Measurements from ENCODE around the gene CBS. TPM values are rescaled to one million over a fixed set of nuclear protein-coding genes. Genes with fewer than 3 reads are reported as not detected.
"Not testable (repeated sequence)": the region's sequence is repeated elsewhere in the genome, so short reads cannot be mapped to it uniquely, and the experiment has no call there.

The CBS gene
- total RNA-seq, 1 donor from 2014 or later = 25.7 TPM

DNA sequence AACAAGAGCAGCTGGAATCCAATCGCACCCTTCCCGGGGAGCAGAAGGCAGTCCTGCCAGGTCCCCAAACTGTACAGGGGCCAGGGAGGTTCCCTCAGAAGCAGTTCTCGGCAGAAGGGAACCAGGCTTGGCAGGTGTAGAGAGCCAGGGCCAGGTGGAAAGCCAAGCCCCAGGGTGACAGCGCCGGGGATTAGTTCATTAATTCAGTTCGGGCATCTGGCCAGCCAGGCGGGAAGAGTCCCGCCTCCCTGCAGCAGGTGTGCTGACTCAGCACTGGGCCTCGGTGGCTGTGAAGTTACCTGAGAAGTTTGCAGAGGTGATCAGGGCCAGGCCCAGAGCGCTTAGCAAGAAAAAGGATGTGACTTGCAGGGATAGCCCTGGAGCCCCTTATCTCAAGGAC lies 6.0 kb downstream of the CBS start:
- not testable (repeated sequence) for DNase-seq (ENCODE audit: extremely low read depth, low read depth, low spot score)

- DNase-seq (ENCODE audit: extremely low read depth, low read depth, low spot score) = not testable (repeated sequence)
These were observed 7.6 kb downstream of the CBS start for GRCh38 chr21:43068065-43068464.

DNA sequence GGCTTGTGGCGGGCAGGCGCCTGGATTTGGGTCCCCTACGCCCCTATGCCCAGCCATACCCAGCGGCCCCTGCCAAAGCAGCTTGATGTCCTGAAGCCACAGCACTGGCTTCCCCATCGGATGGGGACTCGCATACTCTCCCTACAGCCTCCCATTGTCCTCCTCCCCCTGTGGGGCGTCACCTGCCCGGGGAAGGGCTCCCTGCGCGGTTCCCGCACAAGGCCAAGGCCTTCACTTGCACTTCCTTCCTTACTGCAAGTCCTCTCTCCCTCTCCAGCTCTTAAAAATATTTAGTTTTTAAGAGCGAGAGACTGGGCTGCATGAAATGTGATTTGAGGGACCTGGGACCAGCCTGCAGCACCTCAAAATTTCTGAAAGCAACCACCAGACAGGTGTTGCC lies 8.9 kb downstream of the CBS start:
- DNase-seq (ENCODE audit: extremely low read depth, low read depth, low spot score) = not testable (repeated sequence)

DNA sequence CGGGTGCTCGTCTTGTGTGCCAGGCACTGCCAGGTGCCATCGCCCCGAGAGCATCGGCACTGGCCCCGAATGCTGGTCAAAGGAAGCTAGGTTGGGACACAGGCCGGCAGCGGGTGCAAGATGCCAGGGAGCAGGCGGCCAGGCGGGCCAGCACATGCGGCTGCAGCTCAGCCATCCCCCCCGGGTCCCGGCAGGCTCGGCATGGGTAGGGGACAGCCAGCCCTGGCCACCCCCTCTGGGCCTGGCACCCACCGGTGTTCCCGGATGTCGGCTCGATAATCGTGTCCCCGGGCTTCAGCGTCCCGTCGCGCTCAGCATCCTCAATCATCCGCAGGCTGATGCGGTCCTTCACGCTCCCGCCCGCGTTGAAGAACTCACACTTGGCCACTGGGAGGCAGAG lies 9.6 kb downstream of the CBS start:
- DNase-seq (ENCODE audit: extremely low read depth, low read depth, low spot score) = not testable (repeated sequence)

GRCh38 chr21:43064265-43064917 lies 11.2 kb downstream of the CBS start:
- not testable (repeated sequence) for DNase-seq (ENCODE audit: extremely low read depth, low read depth, low spot score)

DNA sequence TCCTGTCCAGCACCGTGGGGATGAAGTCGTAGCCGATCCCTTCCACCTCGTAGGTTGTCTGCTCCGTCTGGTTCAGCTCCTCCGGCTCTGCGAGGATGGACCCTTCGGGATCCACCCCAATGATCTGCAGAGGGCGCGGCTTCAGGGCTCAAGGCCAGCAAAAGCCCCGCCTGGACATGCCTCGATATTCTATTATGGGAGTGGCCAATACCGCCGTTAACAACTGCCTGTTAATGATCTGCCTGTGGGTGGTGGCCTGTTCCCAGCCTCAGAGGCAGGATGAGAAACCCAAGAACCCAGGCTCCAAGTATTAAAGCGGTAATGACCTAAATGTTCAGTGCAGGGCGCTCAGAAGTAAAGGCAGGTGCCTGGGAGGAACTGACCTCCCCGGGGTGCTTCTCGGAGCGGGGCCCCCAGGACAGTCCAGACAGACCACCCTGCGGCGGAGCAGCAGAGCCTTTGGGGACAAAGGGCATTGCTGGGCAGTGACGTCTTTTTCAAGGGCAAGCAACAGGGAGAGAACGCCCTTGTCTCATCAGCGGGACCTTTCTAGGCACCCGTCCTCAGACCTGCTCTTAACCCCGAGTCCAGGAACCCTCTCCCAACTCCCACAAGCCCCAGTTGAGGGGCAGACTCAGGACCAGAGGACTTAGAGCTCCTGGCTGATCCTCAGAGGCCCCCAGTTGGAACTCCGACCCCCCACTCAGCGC lies 12.5 kb downstream of the CBS start:
- not testable (repeated sequence) for DNase-seq (ENCODE audit: extremely low read depth, low read depth, low spot score)

DNA sequence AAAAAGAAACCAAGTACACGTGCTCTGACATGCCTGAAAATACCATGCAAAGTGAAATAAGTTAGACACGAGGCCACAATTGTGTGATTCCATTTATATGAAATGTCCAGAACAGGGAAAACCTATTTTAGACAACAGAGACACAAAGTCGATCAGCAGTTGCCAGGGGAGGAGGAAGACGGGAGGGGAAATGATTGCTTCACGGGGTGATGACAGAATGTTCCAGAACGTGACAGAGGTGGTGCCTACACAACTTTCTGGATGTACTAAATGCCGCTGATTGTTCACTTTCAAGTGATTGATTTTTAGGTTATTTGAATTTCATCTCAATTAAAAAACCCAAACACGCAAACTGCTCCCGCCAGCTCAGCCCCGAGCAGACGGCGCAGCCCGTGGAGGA lies 22.5 kb downstream of the CBS start:
- DNase-seq (ENCODE audit: extremely low read depth, low read depth, low spot score) = not testable (repeated sequence)

- DNase-seq (ENCODE audit: extremely low read depth, low read depth, low spot score) = not testable (repeated sequence)
These were observed 29.5 kb downstream of the CBS start for GRCh38 chr21:43045876-43046821.

GRCh38 chr21:43045165-43045875 lies 30.3 kb downstream of the CBS start:
- DNase-seq (ENCODE audit: extremely low read depth, low read depth, low spot score) = not testable (repeated sequence)

GRCh38 chr21:43044547-43044946 lies 31.1 kb downstream of the CBS start:
- DNase-seq (ENCODE audit: extremely low read depth, low read depth, low spot score) = not testable (repeated sequence)

DNA sequence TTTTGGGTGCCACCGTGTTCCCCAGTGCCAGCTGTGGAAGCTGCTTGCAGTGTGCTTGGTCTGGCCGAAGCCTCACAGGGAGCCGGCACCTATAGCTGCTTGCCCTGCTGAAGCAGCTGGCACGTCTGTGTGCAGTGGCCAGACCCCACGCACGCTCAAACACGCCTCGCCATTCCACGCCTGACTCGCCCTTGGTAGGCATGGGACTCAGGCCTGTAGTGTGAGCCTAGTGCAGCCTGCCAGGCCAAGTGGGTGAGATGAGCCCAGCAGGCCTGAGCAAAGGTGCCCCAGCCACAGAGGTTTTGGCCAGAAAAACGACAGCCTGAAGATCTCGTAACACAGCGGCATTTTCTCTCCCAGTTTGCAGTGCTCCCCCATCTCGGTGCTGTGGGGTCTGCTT lies 32.3 kb downstream of the CBS start:
- DNase-seq (ENCODE audit: extremely low read depth, low read depth, low spot score) = not testable (repeated sequence)

DNA sequence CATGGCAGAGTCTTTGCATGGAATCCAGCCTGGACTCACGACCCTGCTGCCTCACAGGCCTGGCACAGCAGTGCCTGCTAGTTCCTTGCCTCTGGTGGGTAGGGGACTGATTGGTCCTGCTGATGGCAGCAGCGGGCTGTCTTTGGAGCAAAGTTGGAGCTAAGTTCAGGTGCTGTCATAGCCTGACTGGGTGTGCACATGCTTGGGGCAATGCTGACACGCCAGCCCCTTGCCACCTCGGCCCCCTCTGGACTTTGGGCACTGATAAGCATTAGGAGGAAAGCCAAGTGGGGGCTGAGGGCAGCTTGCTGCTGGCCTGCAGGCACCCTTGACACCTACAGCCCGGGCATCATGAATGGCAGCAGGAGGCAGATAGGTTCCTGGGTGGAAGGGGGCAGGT lies 33.5 kb downstream of the CBS start:
- not testable (repeated sequence) for DNase-seq (ENCODE audit: extremely low read depth, low read depth, low spot score)

- not testable (repeated sequence) for DNase-seq (ENCODE audit: extremely low read depth, low read depth, low spot score)
These were observed 37.0 kb downstream of the CBS start for GRCh38 chr21:43038659-43039044.

GRCh38 chr21:43037918-43038658 lies 37.5 kb downstream of the CBS start:
- DNase-seq (ENCODE audit: extremely low read depth, low read depth, low spot score) = not testable (repeated sequence)

- not testable (repeated sequence) for DNase-seq (ENCODE audit: extremely low read depth, low read depth, low spot score)
These were observed 38.7 kb downstream of the CBS start for GRCh38 chr21:43036889-43037288.

- DNase-seq (ENCODE audit: extremely low read depth, low read depth, low spot score) = no peak
These were observed 40.8 kb downstream of the CBS start for GRCh38 chr21:43034826-43035225.

DNA sequence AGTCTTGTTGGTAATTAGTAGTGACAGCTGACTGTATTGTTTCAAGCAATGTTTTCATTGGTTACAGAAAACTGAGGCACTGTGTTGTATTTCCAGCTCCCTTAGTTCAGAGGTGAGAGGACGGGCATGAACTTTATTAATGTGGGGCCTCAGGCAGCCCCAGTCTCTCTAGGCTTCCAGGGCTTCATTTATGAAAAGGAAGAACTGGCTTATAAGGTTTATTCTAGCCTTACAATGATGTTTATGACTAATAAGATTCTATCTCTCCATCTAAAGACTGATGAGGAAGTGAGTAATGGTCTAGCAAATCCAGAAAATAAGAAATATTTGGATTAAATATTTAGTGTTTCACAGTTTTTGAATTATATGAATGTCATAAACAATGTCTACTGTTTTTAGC lies 41.5 kb downstream of the CBS start:
- no peak for DNase-seq (ENCODE audit: extremely low read depth, low read depth, low spot score)

GRCh38 chr21:43031121-43031619 lies 44.5 kb downstream of the CBS start:
- no peak for DNase-seq (ENCODE audit: extremely low read depth, low read depth, low spot score)

GRCh38 chr21:43029785-43030184 lies 45.9 kb downstream of the CBS start:
- no peak for DNase-seq (ENCODE audit: extremely low read depth, low read depth, low spot score)
